Naive B cell (primary cell): ENCODE measurements around the gene PTPRO. TPM values are rescaled to one million over a fixed set of nuclear protein-coding genes. Genes with fewer than 3 reads are reported as not detected.

ENCODE experiments used
- ATAC-seq, 2 donors: fragments of 150-1000 bp; cut with Tn5 transposase; 2 replicates each; pipeline ENCODE4 v1.10.0; 2021; ENCODE audit warnings: low read depth in 2 of 2, mild to moderate bottlenecking in 2 of 2, moderate library complexity in 2 of 2
- DNase-seq: peaks from one replicate; pipeline ENCODE4 v3.0.0; 2022
- H3K27ac Mint-ChIP-seq, 6 donors: one replicate each; pipeline ENCODE4 v1.8.0; 2020 to 2022; ENCODE audit warnings: mild to moderate bottlenecking in 6 of 6, mixed read lengths in 6 of 6, moderate library complexity in 5 of 6, inconsistent platforms in 2 of 6
- H3K27me3 Mint-ChIP-seq, 3 donors: one replicate each; pipeline ENCODE4 v1.8.0; 2021 to 2022; ENCODE audit warnings: mixed read lengths in 3 of 3, mild to moderate bottlenecking in 1 of 3
- H3K36me3 Mint-ChIP-seq, 2 donors: one replicate each; pipeline ENCODE4 v1.8.0; 2020 to 2022; ENCODE audit warnings: mixed read lengths in 2 of 2, inconsistent platforms in 1 of 2, mild to moderate bottlenecking in 1 of 2
- H3K4me1 Mint-ChIP-seq, 3 donors: one replicate each; pipeline ENCODE4 v1.8.0; 2020 to 2022; ENCODE audit warnings: mixed read lengths in 3 of 3, inconsistent platforms in 1 of 3, mild to moderate bottlenecking in 1 of 3, moderate library complexity in 1 of 3
- H3K4me3 Mint-ChIP-seq, 8 donors: one replicate each; pipeline ENCODE4 v1.8.0; 2020 to 2022; ENCODE audit warnings: mild to moderate bottlenecking in 8 of 8, mixed read lengths in 8 of 8, moderate library complexity in 8 of 8, inconsistent platforms in 2 of 8
- H3K9me3 Mint-ChIP-seq, 7 donors: one replicate each; pipeline ENCODE4 v1.8.0; 2020 to 2022; ENCODE audit warnings: mixed read lengths in 7 of 7, mild to moderate bottlenecking in 5 of 7, inconsistent platforms in 2 of 7, moderate library complexity in 1 of 7
- polyA plus RNA-seq, 6 donors: library from polyadenylated mRNA; unstranded; fragments of 300-500 nt; fragmentation: Illumina TruSeq; gene quantifications; one replicate each; pipeline ENCODE4 v1.2.3, GENCODE V29; 2021; ENCODE audit warnings: low read depth in 6 of 6

Gene PTPRO
- polyA plus RNA-seq, 6 donors from 2014 or later, result 9.6 to 21.8 (median 13.8) TPM

DNA sequence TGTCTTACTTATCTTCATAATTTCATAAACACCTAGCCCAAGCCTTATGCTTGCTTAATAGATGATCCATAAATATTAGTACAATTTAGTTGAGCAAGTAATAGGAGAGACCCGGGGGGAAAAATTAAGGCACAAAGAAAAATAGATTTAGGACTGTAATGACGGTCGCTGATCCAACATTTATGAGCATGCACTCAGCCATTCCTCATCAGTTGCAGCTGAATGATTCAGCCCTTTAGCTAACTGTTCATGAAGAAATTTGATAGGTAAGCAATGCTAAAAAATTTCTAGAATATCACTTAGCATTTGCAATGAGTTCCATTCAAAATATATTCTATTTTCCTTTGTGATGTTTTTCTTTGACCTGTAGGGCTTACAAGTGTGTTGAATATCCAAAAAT lies 163.2 kb downstream of the PTPRO start:
- no peak for ATAC-seq
- Mint-ChIP-seq H3K9me3 (peaks cover 0 to under 1% (median 0%) of the 10 kb centered on the region in 7 donors), H3K4me1 (no peaks in the 10 kb centered on the region), H3K27me3 (peaks cover 18 to 49% (median 21%) of the 10 kb centered on the region in 3 donors), H3K27ac (no peak overlapping the region), H3K4me3 (no peak overlapping the region), H3K36me3 (no peaks in the 10 kb centered on the region)
- no peak for DNase-seq

DNA sequence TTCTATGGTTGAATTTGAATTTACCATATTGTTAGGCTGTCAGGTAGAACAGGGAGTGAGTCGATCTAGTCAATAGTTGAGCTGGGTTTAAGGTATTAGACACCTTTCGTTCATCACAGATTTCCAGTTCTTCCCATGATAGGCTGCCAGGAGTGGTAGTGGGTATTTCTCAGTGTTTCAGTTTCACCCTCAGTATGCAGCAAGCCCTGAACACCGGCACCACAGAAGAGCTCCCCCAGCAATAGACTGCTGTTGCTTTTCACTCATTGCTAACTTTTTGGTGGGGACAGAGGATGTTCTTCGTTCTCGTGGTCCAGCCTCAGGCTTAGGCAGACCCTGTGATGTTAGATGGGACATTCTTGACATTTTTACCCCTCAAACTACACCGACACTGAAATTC lies 164.6 kb downstream of the PTPRO start:
- H3K4me1 Mint-ChIP-seq, result no peaks in the 10 kb centered on the region

DNA sequence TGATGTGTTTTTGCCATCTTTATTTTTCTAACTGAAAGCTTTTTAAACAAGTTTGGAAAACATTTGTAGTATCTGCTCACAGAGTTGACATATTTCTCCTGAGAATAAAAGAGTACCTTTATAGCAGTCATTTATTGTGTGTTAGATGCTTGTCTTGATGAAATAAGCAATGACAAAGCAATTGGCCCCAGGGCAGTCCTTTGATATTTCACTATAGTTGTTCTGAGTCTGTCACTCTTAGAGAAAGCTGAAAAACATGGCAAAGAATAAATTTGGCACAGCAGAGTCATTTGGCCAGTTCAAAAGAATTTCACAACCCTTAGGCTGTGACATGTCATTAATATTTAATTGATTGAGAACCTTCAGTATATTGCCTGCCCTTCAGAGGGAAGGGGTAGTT lies 166.2 kb downstream of the PTPRO start:
- Mint-ChIP-seq H3K27ac (no peak overlapping the region), H3K27me3 (peaks cover 23 to 41% (median 29%) of the 10 kb centered on the region in 3 donors), H3K36me3 (peaks cover 0 to 19% of the 10 kb centered on the region in 2 donors), H3K9me3 (peaks cover 5 to 21% (median 8%) of the 10 kb centered on the region in 7 donors), H3K4me3 (no peak overlapping the region), H3K4me1 (no peaks in the 10 kb centered on the region)
- DNase-seq (no peak), ATAC-seq (no peak)

More for the DNA sequence above, 164.6 kb downstream of the PTPRO start:
- no peak for ATAC-seq
- H3K27ac Mint-ChIP-seq, result no peak overlapping the region
- H3K36me3 Mint-ChIP-seq, result peaks cover 0 to 3% of the 10 kb centered on the region in 2 donors
- no peak for DNase-seq
- no peak overlapping the region for H3K4me3 Mint-ChIP-seq
- peaks cover 0 to 7% (median 2%) of the 10 kb centered on the region in 7 donors for H3K9me3 Mint-ChIP-seq
- peaks cover 25 to 41% (median 28%) of the 10 kb centered on the region in 3 donors for H3K27me3 Mint-ChIP-seq

DNA sequence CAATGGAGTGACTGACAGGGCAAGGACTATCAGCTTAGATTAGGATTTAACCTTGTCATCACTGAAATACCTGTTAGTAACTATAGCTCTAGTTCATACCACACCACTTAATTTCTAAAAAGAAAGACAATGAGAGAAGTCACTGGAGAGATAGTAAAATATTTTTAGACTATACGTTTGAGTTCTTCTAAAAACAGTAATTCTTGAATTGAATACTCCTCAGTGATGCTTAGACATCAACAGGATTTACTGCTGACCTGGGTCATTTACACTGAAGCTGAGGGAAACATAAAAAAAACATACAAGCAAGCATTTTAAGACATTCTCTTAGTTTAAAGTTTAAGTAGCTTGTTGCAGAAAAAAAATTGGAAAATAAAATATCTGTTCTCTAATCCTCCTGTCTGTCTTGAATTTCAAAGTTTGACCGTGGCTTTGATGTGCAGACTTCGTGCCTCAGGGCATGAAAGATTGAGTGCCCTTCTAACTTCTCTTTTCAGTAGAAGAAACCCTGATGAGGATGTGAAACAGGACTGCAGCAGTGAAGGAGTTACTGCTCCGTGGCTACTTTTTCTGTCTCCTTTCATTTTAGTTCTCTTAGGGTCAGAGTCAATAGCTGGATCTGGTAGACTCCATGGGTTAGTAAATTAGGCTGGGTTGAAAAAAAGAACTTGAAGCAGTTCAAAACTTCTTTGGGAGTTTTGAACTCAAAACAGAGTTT lies 172.2 kb downstream of the PTPRO start:
- ATAC-seq (peak in 1 of 2 donors; percentile 27), DNase-seq (no peak)
- Mint-ChIP-seq H3K27me3 (peaks cover 16 to 42% (median 20%) of the 10 kb centered on the region in 3 donors), H3K4me1 (peaks cover 3 to 10% (median 6%) of the 10 kb centered on the region in 3 donors), H3K4me3 (peak overlapping the region in 2 of 8 donors; percentile 26 to 46), H3K27ac (peak overlapping the region in 1 of 6 donors; percentile 47), H3K9me3 (peaks cover 5 to 25% (median 8%) of the 10 kb centered on the region in 7 donors), H3K36me3 (peaks cover 0 to 20% of the 10 kb centered on the region in 2 donors)

DNA sequence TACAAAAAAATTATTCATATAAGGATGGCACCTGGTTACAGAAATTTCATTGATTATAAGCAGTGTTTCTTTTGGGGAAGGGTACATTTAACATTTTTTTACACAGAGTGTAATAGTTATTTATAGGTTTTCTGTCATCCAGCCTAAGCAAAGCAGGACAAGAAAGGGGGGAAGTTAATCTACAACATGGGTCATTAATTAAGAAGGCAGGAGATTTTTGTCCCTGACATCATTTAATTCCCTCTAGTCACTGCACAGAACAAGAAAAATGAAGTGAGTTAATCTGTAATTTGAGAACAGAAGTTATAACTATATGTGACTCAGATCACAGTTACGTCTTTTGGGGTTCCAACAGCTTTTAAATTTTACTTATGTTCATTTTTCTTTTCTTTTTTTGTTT lies 173.4 kb downstream of the PTPRO start:
- Mint-ChIP-seq H3K27ac (no peak overlapping the region), H3K4me3 (no peak overlapping the region), H3K36me3 (peaks cover 0 to 20% of the 10 kb centered on the region in 2 donors), H3K9me3 (peaks cover 5 to 21% (median 8%) of the 10 kb centered on the region in 7 donors), H3K4me1 (peaks cover 3 to 10% (median 6%) of the 10 kb centered on the region in 3 donors), H3K27me3 (peaks cover 12 to 42% (median 12%) of the 10 kb centered on the region in 3 donors)
- no peak for DNase-seq
- no peak for ATAC-seq

DNA sequence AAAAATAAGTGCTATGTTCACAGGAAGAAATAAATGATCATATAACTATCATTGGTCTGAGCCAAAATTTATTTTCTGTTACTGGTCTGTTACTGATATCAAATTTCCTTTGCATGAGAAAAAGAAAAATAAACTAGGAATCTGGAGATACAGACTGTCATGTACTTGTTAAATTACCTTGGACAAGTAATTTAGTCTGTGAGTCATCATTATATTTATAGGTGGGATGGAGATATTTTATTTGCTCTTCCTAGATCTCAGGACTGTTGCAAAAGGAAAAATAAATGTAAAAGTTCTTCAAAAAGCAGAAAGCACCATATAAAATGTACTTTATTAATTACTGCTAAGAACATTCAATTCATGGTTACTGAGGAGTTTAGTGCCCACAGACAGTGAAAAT lies 174.4 kb downstream of the PTPRO start:
- H3K27ac Mint-ChIP-seq, result peak overlapping the region in 1 of 6 donors; percentile 29
- H3K27me3 Mint-ChIP-seq, result peaks cover 9 to 33% (median 10%) of the 10 kb centered on the region in 3 donors
- ATAC-seq (no peak), DNase-seq (no peak)
- no peak overlapping the region for H3K4me3 Mint-ChIP-seq
- peaks cover 3 to 10% (median 6%) of the 10 kb centered on the region in 3 donors for H3K4me1 Mint-ChIP-seq
- peaks cover 0 to 19% of the 10 kb centered on the region in 2 donors for H3K36me3 Mint-ChIP-seq
- H3K9me3 Mint-ChIP-seq, result peaks cover 5 to 19% (median 7%) of the 10 kb centered on the region in 7 donors

DNA sequence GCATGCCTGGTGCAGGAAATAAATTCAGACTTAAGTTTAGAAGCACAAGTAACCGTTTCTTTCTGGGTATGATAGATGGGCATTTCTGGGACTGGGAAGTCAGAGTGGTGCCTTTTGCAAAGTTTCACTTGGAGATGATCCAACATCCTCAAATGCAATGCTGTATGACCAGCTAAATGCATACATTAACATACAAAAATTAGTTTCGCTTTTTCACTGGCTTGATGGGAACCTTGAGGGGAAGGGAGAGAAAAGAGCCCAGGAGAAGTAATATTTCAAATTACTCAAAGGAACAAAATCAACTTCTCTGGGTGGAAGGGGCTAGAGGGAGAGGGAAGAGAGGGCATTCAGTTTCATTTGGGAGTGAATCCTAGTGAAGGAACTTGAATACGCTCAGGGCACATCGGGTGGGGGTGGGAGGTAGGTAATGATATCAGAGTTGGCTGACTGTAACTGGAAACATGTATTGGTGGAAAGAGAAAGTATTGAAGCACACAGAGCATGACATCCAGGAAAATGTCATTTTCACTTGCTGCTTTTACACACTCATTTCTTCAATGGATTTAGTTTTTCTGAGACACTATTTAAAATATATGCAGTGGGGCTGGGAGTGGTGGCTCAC lies 175.5 kb downstream of the PTPRO start:
- Mint-ChIP-seq H3K9me3 (peaks cover 2 to 10% (median 4%) of the 10 kb centered on the region in 7 donors), H3K27me3 (peaks cover 5 to 25% (median 10%) of the 10 kb centered on the region in 3 donors), H3K27ac (no peak overlapping the region), H3K4me3 (peak overlapping the region in 1 of 8 donors; percentile 14), H3K4me1 (peaks cover 3 to 10% (median 6%) of the 10 kb centered on the region in 3 donors), H3K36me3 (peaks cover 0 to 8% of the 10 kb centered on the region in 2 donors)
- no peak for ATAC-seq
- no peak for DNase-seq

DNA sequence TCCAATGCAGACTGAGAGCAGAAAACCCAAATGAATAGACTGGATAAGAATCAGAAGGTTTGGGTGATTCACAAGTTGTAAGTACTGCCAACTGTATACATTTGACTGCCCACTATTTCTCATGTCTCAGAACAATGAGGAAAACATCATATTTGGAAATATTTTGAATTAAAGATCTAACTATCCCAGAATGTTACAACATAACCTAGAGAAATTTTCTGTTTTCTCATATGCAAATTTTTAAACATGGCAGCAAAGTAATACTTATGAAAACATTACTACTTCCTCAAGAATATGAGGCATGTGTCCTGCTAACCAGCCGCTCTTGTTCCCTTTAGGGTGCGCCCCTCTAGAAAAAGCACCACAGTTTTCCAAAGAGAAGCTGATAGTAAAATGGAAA lies 179.9 kb downstream of the PTPRO start:
- no peak for ATAC-seq
- Mint-ChIP-seq H3K9me3 (no peaks in the 10 kb centered on the region), H3K4me1 (peaks cover 0 to 4% (median 3%) of the 10 kb centered on the region in 3 donors), H3K27ac (no peak overlapping the region), H3K4me3 (no peak overlapping the region), H3K36me3 (no peaks in the 10 kb centered on the region), H3K27me3 (peaks cover 3 to 34% (median 22%) of the 10 kb centered on the region in 3 donors)
- no peak for DNase-seq

DNA sequence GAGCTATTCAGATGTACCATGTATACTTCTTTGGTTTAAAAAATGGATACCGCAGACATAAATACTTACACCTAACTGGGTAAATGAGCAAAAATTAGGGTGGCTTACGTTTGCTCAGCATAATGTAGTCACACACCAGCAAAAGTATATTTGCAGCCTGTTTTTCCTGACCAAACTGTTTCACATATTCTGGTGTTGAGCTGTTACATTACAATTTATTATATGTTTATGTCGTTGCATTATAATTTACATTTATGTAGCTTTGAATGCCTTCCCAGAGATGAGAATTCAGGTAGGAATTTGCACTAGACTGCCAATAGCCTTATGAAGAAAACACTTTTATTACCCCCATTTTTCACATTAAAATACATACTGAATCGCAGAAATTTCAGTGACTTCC lies 183.3 kb downstream of the PTPRO start:
- H3K27ac Mint-ChIP-seq, result no peak overlapping the region
- no peaks in the 10 kb centered on the region for H3K9me3 Mint-ChIP-seq
- DNase-seq (no peak), ATAC-seq (no peak)
- peaks cover 0 to 7% of the 10 kb centered on the region in 2 donors for H3K36me3 Mint-ChIP-seq
- peaks cover 8 to 34% (median 33%) of the 10 kb centered on the region in 3 donors for H3K27me3 Mint-ChIP-seq
- no peak overlapping the region for H3K4me3 Mint-ChIP-seq
- no peaks in the 10 kb centered on the region for H3K4me1 Mint-ChIP-seq

DNA sequence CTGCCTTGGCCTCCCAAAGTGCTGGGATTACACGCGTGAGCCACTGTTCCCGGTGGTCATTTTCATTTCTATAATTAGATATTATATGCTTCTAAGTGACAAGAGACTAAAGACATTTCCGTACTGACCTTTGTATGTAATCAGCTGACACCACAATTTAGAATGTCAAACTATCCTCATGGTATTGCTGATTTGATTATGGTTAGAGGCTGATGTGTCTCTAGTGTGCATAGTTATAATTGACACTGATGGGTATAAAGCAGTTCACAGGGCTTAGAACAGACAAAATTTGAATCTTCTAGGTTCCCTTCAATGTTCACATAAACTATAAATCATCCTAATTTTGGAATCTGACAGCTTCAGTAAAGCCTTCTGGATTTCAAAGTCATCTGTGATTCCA lies 192.7 kb downstream of the PTPRO start:
- ATAC-seq, result no peak
- Mint-ChIP-seq H3K4me1 (no peaks in the 10 kb centered on the region), H3K36me3 (no peaks in the 10 kb centered on the region), H3K27ac (no peak overlapping the region), H3K27me3 (peaks cover 13 to 34% (median 34%) of the 10 kb centered on the region in 3 donors), H3K9me3 (peaks cover 0 to 3% (median 0%) of the 10 kb centered on the region in 7 donors), H3K4me3 (no peak overlapping the region)
- no peak for DNase-seq

DNA sequence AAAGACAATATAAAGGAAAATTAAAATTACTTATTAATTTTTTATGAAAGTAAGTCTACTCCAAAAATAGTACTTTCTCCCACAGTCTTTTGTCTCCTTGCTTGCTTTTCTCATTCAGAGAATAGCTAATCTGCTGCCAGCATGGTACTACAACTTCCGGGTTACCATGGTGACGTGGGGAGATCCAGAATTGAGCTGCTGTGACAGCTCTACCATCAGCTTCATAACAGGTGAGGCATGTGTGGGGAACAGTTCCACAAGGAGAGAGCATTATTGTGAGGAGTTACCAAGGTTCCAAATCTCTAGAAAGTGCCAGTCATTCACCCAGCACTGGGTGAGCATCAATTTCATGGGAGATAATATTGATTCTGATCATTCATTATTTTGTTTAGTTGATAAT lies 197.8 kb downstream of the PTPRO start:
- peaks cover 26 to 43% (median 34%) of the 10 kb centered on the region in 3 donors for H3K27me3 Mint-ChIP-seq
- ATAC-seq, result no peak
- H3K27ac Mint-ChIP-seq, result no peak overlapping the region
- no peaks in the 10 kb centered on the region for H3K36me3 Mint-ChIP-seq
- H3K9me3 Mint-ChIP-seq, result peaks cover 0 to 3% (median 0%) of the 10 kb centered on the region in 7 donors
- H3K4me1 Mint-ChIP-seq, result no peaks in the 10 kb centered on the region
- H3K4me3 Mint-ChIP-seq, result no peak overlapping the region
- DNase-seq, result no peak

DNA sequence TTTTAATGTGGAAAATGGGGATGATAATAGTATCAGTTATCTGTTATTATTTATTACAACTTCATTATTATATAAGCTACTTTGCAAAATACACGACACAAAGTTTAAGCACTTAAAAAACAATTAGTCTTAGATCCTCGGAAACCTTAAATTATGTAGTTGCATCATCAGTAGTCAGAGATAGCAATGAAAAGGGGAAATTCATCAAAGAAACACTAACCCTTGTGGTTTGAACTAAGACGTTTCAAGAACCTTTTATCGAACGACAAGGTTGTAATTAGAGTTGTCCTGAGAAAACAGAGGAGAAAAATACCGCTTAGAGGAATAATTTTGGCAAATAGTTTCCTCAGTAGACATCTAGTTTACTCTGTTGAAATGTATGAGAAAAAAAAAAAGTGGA lies 198.5 kb downstream of the PTPRO start:
- Mint-ChIP-seq H3K9me3 (peaks cover 0 to 3% (median 0%) of the 10 kb centered on the region in 7 donors), H3K4me3 (no peak overlapping the region), H3K27me3 (peaks cover 26 to 43% (median 34%) of the 10 kb centered on the region in 3 donors), H3K36me3 (no peaks in the 10 kb centered on the region), H3K4me1 (peaks cover 0 to under 1% (median under 1%) of the 10 kb centered on the region in 3 donors), H3K27ac (no peak overlapping the region)
- ATAC-seq (peak in 1 of 2 donors; percentile 40), DNase-seq (no peak)

DNA sequence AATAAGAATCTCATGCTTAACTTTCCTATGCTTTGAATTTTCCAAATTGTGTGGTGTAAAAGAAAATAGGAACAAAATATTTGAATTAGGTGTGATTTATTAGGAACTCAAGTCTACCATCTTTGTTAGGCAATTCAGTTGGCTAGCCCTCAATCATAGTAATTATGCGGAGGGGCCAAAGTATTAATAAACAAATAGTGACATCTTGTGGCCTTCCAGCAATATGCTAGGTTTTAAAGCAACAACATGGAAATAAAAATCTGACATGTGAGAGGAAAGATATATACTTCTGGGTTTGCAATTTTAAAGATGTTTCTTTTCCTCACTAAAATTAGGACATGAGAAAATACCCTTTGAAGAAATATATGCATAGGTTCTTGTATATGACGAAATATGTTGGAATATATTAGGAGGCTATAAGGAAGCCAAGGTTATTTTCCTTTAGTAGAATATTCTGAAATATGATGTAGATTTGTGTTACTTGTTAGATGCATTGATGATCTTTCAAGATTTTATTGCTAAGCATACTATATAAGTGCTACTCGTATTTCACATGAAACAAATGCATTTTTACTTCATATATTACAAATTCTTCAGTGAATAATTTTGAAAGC lies 200.4 kb downstream of the PTPRO start:
- DNase-seq, result no peak
- no peaks in the 10 kb centered on the region for H3K36me3 Mint-ChIP-seq
- no peak overlapping the region for H3K27ac Mint-ChIP-seq
- peaks cover 0 to 3% (median 0%) of the 10 kb centered on the region in 7 donors for H3K9me3 Mint-ChIP-seq
- H3K27me3 Mint-ChIP-seq, result peaks cover 19 to 26% (median 19%) of the 10 kb centered on the region in 3 donors
- H3K4me3 Mint-ChIP-seq, result no peak overlapping the region
- peaks cover 4 to 5% (median 5%) of the 10 kb centered on the region in 3 donors for H3K4me1 Mint-ChIP-seq
- ATAC-seq, result no peak
